Anterior cingulate cortex (tissue), 58 donors: ENCODE results near the gene P2RX7.
"Not testable (repeated sequence)": the region's sequence is repeated elsewhere in the genome, so short reads cannot be mapped to it uniquely, and the experiment has no call there.

Experiments used
- DNase-seq, 58 donors: peaks; one replicate each; lab custom pipeline; 2025; lab: John Stamatoyannopoulos, UW

P2RX7 gene

GRCh38 chr12:121223292-121224285 lies 90.9 kb downstream of the P2RX7 start:
- DNase-seq, result no peak

DNA sequence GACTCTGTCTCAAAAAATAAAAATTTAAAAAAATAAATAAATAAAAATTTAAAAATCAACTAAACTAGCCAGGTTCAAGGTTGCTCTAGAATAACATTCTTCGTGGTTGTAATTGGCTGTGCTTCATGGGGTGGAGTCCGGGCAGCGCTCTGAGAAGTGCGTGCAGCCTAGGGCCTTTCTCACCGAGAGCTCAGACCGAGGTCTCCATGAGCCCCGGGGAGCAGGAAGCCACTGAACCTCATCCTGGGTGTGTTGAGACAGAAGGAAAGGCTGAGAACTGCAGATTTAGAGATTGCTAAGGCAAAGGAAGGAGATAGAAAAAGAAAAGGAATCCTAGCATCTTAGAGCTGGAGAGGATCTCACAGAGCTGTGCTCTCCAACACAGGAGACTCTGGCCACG lies 91.9 kb downstream of the P2RX7 start:
- no peak for DNase-seq

- no peak for DNase-seq
Measured at GRCh38 chr12:121226399-121226798, 93.7 kb downstream of the P2RX7 start.

GRCh38 chr12:121226871-121227270 lies 94.2 kb downstream of the P2RX7 start:
- DNase-seq, result not testable (repeated sequence)

DNA sequence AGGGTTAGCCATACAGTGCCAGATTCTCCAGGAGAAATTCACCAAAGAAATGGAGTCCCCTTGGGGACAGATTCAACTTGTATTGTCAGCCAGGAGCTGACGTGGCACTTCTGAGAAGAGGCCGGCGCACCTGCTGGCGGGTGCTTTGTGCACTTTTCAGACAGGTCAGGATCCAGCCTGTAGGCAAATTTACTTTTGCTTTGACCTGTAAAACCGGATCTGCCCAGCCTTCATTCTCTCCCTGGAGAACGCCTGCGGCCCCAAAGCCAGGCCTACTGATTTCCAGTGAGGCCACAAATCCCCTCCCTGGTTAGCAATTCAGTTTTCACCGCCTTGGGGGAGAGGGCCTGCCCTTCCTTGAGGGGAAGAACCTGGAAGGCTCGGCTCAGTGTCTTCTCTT lies 94.6 kb downstream of the P2RX7 start:
- no peak for DNase-seq

DNA sequence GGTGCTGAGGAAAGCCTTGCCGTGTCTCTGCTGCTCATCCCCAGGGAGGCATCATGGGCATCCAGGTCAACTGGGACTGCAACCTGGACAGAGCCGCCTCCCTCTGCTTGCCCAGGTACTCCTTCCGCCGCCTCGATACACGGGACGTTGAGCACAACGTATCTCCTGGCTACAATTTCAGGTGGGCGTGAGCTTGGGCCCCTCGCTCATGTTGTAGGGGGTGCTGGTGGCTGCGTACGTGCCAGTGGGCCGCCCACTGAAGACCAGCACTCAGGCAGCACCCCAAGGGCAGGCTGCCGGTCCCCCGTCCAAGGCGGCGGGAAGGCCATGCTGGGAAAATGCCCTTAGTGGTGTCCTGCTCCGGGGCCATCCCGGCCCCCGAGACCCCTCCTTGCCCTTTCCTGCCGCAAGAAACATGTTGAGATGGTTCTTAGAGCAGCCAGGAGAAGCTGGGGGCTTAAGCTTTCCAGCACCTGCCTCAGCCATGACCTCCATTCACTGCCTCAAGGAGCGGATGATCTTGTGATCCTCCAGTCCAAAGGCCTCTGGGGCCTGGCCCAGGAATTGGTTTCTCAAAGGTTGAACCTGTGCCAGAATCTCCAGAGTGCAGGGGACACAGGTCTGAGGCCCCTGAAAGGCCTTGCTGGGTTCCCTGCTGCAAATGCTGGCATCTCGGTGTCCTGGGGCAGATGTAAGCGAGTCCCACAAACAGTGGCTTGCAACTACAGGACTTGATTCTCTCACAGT lies 96.4 kb downstream of the P2RX7 start:
- no peak for DNase-seq

GRCh38 chr12:121229826-121230537 lies 97.3 kb downstream of the P2RX7 start:
- DNase-seq, result peak in 43 of 58 donors; percentile 5 to 72 (median 23)

GRCh38 chr12:121230538-121230907 lies 97.8 kb downstream of the P2RX7 start:
- DNase-seq, result no peak

GRCh38 chr12:121232163-121232562 lies 99.5 kb downstream of the P2RX7 start:
- DNase-seq, result no peak

GRCh38 chr12:121232977-121233627 lies 100.4 kb downstream of the P2RX7 start:
- DNase-seq, result no peak

GRCh38 chr12:121233628-121234020 lies 100.9 kb downstream of the P2RX7 start:
- no peak for DNase-seq

DNA sequence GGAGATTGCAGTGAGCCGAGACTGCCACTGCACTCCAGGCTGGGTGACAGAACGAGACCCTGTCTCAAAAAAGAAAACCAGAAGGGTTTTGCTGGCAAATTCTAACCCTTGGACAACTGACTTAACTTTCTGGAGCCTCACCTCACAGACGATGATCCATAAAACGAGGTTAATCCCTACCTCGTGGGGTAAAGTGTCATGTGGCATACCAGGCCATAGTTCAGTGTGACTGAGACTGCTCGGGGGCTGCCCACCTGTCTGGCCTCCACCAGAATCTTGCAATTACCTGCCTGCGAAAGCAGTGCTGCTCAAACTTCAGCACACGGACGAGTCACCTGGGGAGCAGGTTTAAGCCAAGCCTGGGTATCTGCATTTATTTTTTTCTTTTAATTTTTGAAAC lies 104.1 kb downstream of the P2RX7 start:
- no peak for DNase-seq

DNA sequence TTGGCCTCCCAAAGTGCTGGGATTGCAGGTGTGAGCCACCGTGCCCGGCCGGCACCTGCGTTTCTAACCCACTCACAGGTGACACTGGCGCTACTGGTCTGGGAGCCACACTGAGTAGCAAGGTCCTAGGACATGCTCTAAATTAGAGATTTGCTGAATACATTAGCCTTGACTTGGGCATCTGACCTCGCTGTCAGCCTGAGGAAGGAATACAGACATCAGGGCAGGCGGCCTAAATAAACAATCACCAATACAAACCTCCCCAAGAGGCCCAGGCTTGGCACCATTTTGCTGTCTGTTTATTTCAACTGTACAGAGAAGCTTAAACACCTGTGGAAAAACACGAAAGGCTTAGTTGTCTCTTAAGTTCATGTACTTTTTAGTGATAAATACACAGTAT lies 104.7 kb downstream of the P2RX7 start:
- no peak for DNase-seq
